Sigmoid colon (tissue), 7 donors: Measurements from ENCODE around the gene CCDC170. TPM values are rescaled to one million over a fixed set of nuclear protein-coding genes. Genes with fewer than 3 reads are reported as not detected.

ENCODE experiments used
- DNase-seq: peaks from one replicate; pipeline ENCODE4 v3.0.0-alpha.2; 2019
- H3K27ac ChIP-seq, 4 donors: fragments of 200-600 bp; sonication (generic); one replicate each; pipeline ENCODE4 v1.5.1; 2016 to 2019; ENCODE audit warnings: mild to moderate bottlenecking in 1 of 4
- H3K27me3 ChIP-seq, 3 donors: fragments of 200-600 bp; sonication (generic); one replicate each; pipeline ENCODE4 v1.5.1; 2019; ENCODE audit warnings: mild to moderate bottlenecking in 1 of 3
- H3K36me3 ChIP-seq, 4 donors: fragments of 200-600 bp; sonication (generic); one replicate each; pipeline ENCODE4 v1.5.1; 2016 to 2019
- H3K4me1 ChIP-seq, 4 donors: fragments of 200-600 bp; sonication (generic); one replicate each; pipeline ENCODE4 v1.5.1; 2017 to 2019
- H3K4me3 ChIP-seq, 4 donors: fragments of 200-600 bp; sonication (generic); one replicate each; pipeline ENCODE4 v1.5.1; 2017 to 2019; ENCODE audit warnings: mild to moderate bottlenecking in 2 of 4, moderate library complexity in 1 of 4
- H3K9me3 ChIP-seq, 4 donors: fragments of 200-600 bp in 3 of 4; sonication (generic) in 3 of 4; one replicate each; pipeline versions ENCODE4 v1.5.1 to v1.6.1; 2013 to 2019
- CTCF ChIP-seq, 4 experiments: fragments of 450-650 bp in 3 of 4; fragments of 200-600 bp in 1 of 4; IDR thresholded peaks; one replicate each; pipeline ENCODE4 v1.5.1; 2016 to 2019; ENCODE audit warnings: antibody characterized with exemption in 4 of 4, mild to moderate bottlenecking in 3 of 4, moderate library complexity in 2 of 4
- EP300 ChIP-seq, 4 donors: sonication (generic); formaldehyde crosslinking; IDR thresholded peaks; one replicate each; pipeline ENCODE4 v1.6.1; 2017; ENCODE audit warnings: antibody characterized with exemption in 4 of 4
- POLR2A ChIP-seq, 2 donors: fragments of 450-650 bp; IDR thresholded peaks; one replicate each; pipeline ENCODE4 v1.6.1; 2016; ENCODE audit warnings: antibody characterized with exemption in 2 of 2, mild to moderate bottlenecking in 2 of 2, moderate library complexity in 2 of 2
- POLR2AphosphoS5 ChIP-seq, 4 donors: sonication (generic); formaldehyde crosslinking; IDR thresholded peaks; one replicate each; pipeline ENCODE4 v1.6.1; 2017; ENCODE audit warnings: antibody characterized with exemption in 4 of 4
- WGBS, 2 donors: extraction: QIAGEN DNeasy Blood & Tissue Kit; methylation state at CpG; one replicate each; pipeline ENCODE4 v1.1.7; 2013; 5-methylcytosine and 5-hydroxymethylcytosine counted together
- intact Hi-C: fragments of 100-400 bp; cut with DNase I; formaldehyde crosslinking; loops from one replicate; pipeline ENCODE4 v1.15.1; 2023
- polyA plus RNA-seq, 3 donors: library from polyadenylated mRNA; stranded (reverse); fragments of 200-250 nt; gene quantifications; one replicate each; pipeline ENCODE4 v1.2.3, GENCODE V29; 2013
- total RNA-seq, 4 donors: library from RNA; depleted of rRNA; stranded (reverse); fragments of >200 nt; gene quantifications; one replicate each; pipeline ENCODE4 v1.1.0, GENCODE V29; 2016
- donor health status: healthy with polysubstance abuse.
- donor health status: Bipolar disorder and iron deficiency.
- donor health status: healthy.

CCDC170 gene
- total and polyA plus RNA-seq, 7 donors = 0.33 to 2.5 (median 0.66) TPM

- no peak for DNase-seq
- Histone ChIP-seq H3K4me1 (peaks cover 0 to 17% (median 7%) of the 10 kb centered on the region in 4 donors), H3K36me3 (no peaks in the 10 kb centered on the region), H3K27ac (no peak overlapping the region), H3K9me3 (no peaks in the 10 kb centered on the region), H3K4me3 (no peak overlapping the region), H3K27me3 (no peaks in the 10 kb centered on the region)
- intact Hi-C loops = no loop called here
- no peak for TF ChIP-seq CTCF (IDR thresholded peaks at IDR 0.05)
- TF ChIP-seq POLR2AphosphoS5 (IDR thresholded peaks at IDR 0.05) = no peak
- TF ChIP-seq POLR2A (IDR thresholded peaks at IDR 0.05) = no peak
- TF ChIP-seq EP300 (IDR thresholded peaks at IDR 0.05) = no peak
- 22 to 77% methylated on average over 2 of the region's 2 CpGs for WGBS, 2 donors
Measured at GRCh38 chr6:151663559-151663958, 169.7 kb downstream of the CCDC170 start.

- H3K9me3 ChIP-seq = no peaks in the 10 kb centered on the region
- WGBS, 2 donors = 59 to 82% methylated on average over 5 of the region's 5 CpGs
- DNase-seq = no peak
- intact Hi-C loops = no loop called here
- H3K27ac ChIP-seq = no peak overlapping the region
- no peak overlapping the region for H3K4me3 ChIP-seq
- H3K27me3 ChIP-seq = no peaks in the 10 kb centered on the region
- no peak for TF ChIP-seq CTCF (IDR thresholded peaks at IDR 0.05)
- no peak for TF ChIP-seq POLR2A (IDR thresholded peaks at IDR 0.05)
- TF ChIP-seq EP300 (IDR thresholded peaks at IDR 0.05) = no peak
- no peak for TF ChIP-seq POLR2AphosphoS5 (IDR thresholded peaks at IDR 0.05)
- H3K4me1 ChIP-seq = peaks cover 0 to 17% (median 7%) of the 10 kb centered on the region in 4 donors
- no peaks in the 10 kb centered on the region for H3K36me3 ChIP-seq
Measured at GRCh38 chr6:151664390-151664789, 170.6 kb downstream of the CCDC170 start.

- no peak for DNase-seq
- 77 to 85% methylated on average over 7 of the region's 7 CpGs for WGBS, 2 donors
- intact Hi-C loops = no loop called here
- H3K4me3 ChIP-seq = no peak overlapping the region
- H3K27me3 ChIP-seq = no peaks in the 10 kb centered on the region
- no peak overlapping the region for H3K27ac ChIP-seq
- TF ChIP-seq EP300 (IDR thresholded peaks at IDR 0.05) = no peak
- no peak for TF ChIP-seq CTCF (IDR thresholded peaks at IDR 0.05)
- no peak for TF ChIP-seq POLR2A (IDR thresholded peaks at IDR 0.05)
- no peak for TF ChIP-seq POLR2AphosphoS5 (IDR thresholded peaks at IDR 0.05)
- peaks cover 0 to 17% (median 7%) of the 10 kb centered on the region in 4 donors for H3K4me1 ChIP-seq
- no peaks in the 10 kb centered on the region for H3K36me3 ChIP-seq
- H3K9me3 ChIP-seq = no peaks in the 10 kb centered on the region
Measured at GRCh38 chr6:151665329-151665728, 171.5 kb downstream of the CCDC170 start.

GRCh38 chr6:151666526-151666925 lies 172.7 kb downstream of the CCDC170 start:
- no peak for DNase-seq
- 70 to 88% methylated on average over 2 of the region's 2 CpGs for WGBS, 2 donors
- Histone ChIP-seq H3K27ac (no peak overlapping the region), H3K9me3 (no peaks in the 10 kb centered on the region), H3K4me3 (no peak overlapping the region), H3K36me3 (no peaks in the 10 kb centered on the region), H3K4me1 (peaks cover 0 to 17% (median 7%) of the 10 kb centered on the region in 4 donors), H3K27me3 (no peaks in the 10 kb centered on the region)
- no peak for TF ChIP-seq POLR2A (IDR thresholded peaks at IDR 0.05)
- no peak for TF ChIP-seq CTCF (IDR thresholded peaks at IDR 0.05)
- no peak for TF ChIP-seq EP300 (IDR thresholded peaks at IDR 0.05)
- intact Hi-C loops = no loop called here

- 75 to 85% methylated on average over 3 of the region's 3 CpGs for WGBS, 2 donors
- DNase-seq = no peak
- no peak overlapping the region for H3K4me3 ChIP-seq
- no peak overlapping the region for H3K27ac ChIP-seq
- no peak for TF ChIP-seq POLR2A (IDR thresholded peaks at IDR 0.05)
- no peak for TF ChIP-seq CTCF (IDR thresholded peaks at IDR 0.05)
- TF ChIP-seq POLR2AphosphoS5 (IDR thresholded peaks at IDR 0.05) = no peak
- TF ChIP-seq EP300 (IDR thresholded peaks at IDR 0.05) = no peak
- no peaks in the 10 kb centered on the region for H3K36me3 ChIP-seq
- intact Hi-C loops = no loop called here
- no peaks in the 10 kb centered on the region for H3K27me3 ChIP-seq
- H3K4me1 ChIP-seq = no peaks in the 10 kb centered on the region
- no peaks in the 10 kb centered on the region for H3K9me3 ChIP-seq
Measured at GRCh38 chr6:151669208-151669560, 175.4 kb downstream of the CCDC170 start.
